HG02759 (cell line): Measurements from ENCODE around the gene CD68.

Experiments used
- ATAC-seq: cut with Tn5 transposase; IDR thresholded peaks from one replicate; pipeline ENCODE4 v1.9.1; 2021; ENCODE audit warnings: mild to moderate bottlenecking, moderate library complexity; ENCODE audit not compliant: unreplicated experiment

CD68 gene

GRCh38 chr17:7559320-7560171 is 19.9 kb upstream of the CD68 start:
- ATAC-seq = no peak

DNA sequence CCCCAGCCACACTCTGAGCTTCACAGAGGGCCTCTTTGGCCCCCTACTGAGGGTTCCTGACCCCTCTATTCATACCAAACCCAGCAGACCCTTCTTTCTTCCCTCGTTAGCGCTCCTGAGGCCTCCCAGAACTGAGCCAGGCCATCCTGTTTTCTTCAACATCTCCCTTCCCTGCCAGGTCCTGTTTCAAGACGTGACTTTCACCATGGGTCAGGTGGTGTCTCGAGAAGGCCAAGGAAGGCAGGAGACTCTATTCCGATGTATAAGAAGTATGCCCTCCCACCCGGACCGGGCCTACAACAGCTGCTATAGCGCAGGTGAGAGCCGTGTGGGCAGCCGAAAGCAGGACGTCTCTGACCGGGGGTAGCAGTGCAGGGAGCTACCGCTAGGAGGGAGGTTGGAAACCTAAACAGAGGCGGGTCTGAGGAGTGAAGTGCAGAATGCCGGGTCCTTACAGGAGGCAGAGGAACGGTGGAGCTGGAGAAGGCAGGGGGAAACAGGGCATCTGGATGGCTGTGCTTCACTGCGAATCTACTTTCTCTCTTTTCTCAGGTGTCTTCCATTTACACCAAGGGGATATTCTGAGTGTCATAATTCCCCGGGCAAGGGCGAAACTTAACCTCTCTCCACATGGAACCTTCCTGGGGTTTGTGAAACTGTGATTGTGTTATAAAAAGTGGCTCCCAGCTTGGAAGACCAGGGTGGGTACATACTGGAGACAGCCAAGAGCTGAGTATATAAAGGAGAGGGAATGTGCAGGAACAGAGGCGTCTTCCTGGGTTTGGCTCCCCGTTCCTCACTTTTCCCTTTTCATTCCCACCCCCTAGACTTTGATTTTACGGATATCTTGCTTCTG is 19.0 kb upstream of the CD68 start:
- ATAC-seq = no peak

DNA sequence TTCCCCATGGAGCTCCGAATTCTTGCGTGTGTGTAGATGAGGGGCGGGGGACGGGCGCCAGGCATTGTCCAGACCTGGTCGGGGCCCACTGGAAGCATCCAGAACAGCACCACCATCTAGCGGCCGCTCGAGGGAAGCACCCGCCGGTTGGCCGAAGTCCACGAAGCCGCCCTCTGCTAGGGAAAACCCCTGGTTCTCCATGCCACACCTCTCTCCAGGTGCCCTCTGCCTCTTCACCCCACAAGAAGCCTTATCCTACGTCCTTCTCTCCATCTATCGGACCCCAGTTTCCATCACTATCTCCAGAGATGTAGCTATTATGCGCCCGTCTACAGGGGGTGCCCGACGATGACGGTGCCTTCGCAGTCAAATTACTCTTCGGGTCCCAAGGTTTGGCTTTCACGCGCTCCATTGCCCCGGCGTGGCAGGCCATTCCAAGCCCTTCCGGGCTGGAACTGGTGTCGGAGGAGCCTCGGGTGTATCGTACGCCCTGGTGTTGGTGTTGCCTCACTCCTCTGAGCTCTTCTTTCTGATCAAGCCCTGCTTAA is 18.3 kb upstream of the CD68 start:
- peak; percentile 46 for ATAC-seq

- ATAC-seq = peak; percentile 70
Measured at GRCh38 chr17:7561589-7562207, 17.7 kb upstream of the CD68 start, which contains the start of gene SENP3. TSS of gene SENP3 (plus strand) at chr17:7561919. CDS start at chr17:7563077, 1,158 bp downstream.

- peak; percentile 7 for ATAC-seq
Measured at GRCh38 chr17:7562208-7562605, 17.2 kb upstream of the CD68 start.

DNA sequence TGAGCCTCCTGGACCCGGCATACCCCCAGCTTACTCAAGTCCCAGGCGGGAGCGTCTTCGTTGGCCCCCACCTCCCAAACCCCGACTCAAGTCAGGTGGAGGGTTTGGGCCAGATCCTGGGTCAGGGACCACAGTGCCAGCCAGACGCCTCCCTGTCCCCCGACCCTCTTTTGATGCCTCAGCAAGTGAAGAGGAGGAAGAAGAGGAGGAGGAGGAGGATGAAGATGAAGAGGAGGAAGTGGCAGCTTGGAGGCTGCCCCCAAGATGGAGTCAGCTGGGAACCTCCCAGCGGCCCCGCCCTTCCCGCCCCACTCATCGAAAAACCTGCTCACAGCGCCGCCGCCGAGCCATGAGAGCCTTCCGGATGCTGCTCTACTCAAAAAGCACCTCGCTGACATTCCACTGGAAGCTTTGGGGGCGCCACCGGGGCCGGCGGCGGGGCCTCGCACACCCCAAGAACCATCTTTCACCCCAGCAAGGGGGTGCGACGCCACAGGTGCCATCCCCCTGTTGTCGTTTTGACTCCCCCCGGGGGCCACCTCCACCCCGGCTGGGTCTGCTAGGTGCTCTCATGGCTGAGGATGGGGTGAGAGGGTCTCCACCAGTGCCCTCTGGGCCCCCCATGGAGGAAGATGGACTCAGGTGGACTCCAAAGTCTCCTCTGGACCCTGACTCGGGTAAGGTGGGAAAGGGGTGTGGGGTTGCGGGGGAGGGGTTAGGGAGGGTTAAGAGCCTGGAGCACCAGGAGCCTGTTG is 16.1 kb upstream of the CD68 start:
- ATAC-seq = no peak

GRCh38 chr17:7569571-7569970 is 9.9 kb upstream of the CD68 start:
- no peak for ATAC-seq

GRCh38 chr17:7570351-7570750 is 9.1 kb upstream of the CD68 start:
- ATAC-seq = no peak

GRCh38 chr17:7572338-7572587 is 7.2 kb upstream of the CD68 start:
- no peak for ATAC-seq

DNA sequence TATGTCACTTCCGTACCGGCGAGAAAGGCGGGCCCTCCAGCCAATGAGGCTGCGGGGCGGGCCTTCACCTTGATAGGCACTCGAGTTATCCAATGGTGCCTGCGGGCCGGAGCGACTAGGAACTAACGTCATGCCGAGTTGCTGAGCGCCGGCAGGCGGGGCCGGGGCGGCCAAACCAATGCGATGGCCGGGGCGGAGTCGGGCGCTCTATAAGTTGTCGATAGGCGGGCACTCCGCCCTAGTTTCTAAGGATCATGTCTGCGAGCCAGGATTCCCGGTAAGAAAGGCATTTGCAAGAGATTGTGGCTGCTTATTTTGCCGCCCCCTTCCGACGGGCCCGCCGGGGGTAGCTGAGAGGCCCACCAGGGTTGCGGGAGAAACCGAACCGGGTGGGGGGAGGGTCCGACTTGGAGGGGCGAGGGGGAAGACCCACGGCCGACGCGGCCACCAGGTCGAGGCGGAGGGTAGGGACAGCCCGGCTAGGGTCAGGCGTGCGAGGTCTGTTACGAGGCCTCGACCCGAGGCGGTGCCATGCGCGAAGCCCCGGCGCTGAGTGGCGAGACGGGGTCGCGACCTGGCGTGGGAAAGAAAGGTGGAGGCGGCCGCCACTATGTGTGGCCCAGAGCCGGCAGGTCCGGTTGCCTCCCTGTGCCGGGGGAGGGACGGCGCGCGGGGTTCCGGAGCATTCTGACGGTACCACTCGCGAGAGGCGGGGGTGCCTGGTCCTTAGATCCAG is 6.7 kb upstream of the CD68 start:
- peak; percentile 89 for ATAC-seq

DNA sequence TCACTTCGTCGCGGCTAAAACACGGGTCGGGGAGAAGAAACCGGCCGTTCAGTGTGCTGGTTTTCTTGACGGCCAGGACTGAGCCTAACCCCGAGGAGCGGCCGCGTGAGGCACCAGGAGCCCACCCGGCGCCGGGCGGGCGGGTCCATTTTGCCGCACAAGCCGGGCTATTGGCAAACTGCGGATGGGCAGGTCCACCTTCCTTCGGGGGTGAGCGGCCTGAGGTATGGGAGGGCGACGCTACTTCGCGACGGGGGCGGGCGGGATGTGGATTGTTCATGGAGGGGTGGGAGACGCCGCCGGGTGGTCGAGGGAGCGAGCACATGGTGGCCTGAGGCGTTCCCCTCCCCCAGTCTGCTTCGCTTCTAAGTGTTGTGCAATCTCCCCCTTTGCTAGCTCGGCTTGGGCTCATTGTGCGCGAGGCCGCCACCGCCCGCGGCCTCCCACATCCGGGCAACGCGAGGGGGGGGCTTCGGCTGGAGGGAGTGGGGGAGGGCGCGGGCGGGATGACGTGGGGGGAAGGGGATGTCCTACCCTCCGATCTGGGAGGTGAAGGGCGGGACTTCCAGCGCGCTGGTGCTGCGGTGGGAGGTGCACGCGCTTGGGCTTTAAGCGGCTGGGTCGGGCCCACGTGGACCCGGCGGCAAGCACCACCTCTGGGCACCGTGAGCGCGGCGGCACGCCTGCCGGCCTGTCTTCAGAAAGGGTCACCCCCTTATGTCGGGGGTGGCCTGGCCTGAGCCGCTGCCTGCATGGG is 5.9 kb upstream of the CD68 start:
- no peak for ATAC-seq

DNA sequence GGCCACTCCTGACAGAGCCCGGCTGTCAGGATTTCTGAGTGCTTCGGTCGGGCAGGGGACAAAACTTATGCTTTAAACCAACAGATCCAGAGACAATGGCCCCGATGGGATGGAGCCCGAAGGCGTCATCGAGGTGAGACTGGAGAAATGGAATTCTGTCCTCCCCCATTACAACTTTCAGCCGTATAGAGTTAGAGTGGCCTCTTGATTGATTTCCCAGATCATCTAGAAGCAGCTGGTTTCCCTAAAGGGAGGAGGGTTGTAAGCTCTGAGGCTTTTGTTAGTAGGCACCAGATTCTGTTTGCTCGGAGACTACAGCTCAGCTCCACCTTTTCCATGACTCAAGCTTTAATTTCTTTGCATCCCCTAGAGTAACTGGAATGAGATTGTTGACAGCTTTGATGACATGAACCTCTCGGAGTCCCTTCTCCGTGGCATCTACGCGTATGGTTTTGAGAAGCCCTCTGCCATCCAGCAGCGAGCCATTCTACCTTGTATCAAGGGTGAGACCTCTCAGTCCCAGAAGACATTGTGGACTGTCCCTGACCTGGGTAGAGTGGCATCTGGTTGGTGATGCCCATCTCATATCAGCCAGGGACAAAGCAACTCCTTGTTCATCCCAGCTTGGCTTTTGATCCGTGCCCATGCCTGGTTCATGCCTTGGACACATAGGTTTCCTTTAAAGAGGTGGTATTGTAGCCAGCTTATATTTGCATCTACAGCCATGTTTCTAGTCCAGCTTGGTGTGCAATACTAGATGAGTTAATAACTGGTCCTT is 5.1 kb upstream of the CD68 start:
- no peak for ATAC-seq

DNA sequence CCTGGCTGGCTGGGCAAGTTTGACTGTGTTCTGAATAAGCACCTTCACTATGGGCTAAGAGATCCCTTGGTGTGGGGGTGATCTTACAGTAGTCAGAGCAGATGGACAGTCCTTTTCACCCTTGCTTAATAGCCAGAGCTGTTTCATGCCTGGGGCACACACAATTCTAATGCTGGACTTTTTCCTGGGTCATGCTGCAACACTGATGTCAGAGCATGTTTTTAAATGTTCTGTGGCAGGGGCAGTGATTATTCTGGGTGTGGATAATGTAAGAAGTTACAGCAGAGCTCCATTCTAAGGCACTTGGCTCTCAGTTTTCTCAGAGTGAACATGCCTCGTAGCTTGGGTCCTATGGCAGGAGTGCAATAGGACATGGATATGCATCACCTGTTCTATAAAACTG is 4.0 kb upstream of the CD68 start:
- ATAC-seq = no peak

- ATAC-seq = no peak
Measured at GRCh38 chr17:7575959-7576358, 3.5 kb upstream of the CD68 start.

GRCh38 chr17:7576432-7576937 is 3.0 kb upstream of the CD68 start:
- ATAC-seq = no peak

- no peak for ATAC-seq
Measured at GRCh38 chr17:7577327-7578199, 1.9 kb upstream of the CD68 start.

- ATAC-seq = no peak
Measured at GRCh38 chr17:7579834-7580603, 581 bp downstream of the CD68 start.
